ENCODE data around the gene ASAP3.

DNA sequence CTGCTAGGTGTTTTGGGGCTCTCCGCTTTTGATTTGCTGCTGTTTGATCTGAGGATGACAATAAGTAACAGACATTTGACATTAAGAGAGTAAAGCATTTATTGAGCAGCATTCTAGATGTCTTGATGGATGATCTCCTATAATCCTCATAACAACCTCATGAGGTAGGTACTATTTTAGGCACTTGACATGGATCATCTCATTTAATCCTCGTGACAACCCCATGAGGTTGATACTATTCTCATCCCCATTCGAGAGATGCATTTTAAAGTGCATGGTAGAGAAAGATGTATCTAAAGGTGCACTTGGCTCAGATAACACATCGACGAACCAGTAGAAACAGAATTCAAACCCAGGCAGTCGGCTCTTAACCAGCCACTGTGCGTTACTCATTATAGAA lies 86.1 kb downstream of the ASAP3 start:
- TF ChIP-seq, protein P1, sequence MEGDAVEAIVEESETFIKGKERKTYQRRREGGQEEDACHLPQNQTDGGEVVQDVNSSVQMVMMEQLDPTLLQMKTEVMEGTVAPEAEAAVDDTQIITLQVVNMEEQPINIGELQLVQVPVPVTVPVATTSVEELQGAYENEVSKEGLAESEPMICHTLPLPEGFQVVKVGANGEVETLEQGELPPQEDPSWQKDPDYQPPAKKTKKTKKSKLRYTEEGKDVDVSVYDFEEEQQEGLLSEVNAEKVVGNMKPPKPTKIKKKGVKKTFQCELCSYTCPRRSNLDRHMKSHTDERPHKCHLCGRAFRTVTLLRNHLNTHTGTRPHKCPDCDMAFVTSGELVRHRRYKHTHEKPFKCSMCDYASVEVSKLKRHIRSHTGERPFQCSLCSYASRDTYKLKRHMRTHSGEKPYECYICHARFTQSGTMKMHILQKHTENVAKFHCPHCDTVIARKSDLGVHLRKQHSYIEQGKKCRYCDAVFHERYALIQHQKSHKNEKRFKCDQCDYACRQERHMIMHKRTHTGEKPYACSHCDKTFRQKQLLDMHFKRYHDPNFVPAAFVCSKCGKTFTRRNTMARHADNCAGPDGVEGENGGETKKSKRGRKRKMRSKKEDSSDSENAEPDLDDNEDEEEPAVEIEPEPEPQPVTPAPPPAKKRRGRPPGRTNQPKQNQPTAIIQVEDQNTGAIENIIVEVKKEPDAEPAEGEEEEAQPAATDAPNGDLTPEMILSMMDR (CRISPR knock-in tag; IDR thresholded peaks at IDR 0.05), result no peak
- no peak for TF ChIP-seq POLR2A (IDR thresholded peaks at IDR 0.05; ENCODE audit: insufficient read depth in 1 of 2, low read depth in 2 of 2, low read length in 2 of 2)
- no peak for TF ChIP-seq HMG20A (CRISPR knock-in tag; IDR thresholded peaks at IDR 0.05; ENCODE audit: borderline replicate concordance)
- TF ChIP-seq ZNF296 (CRISPR knock-in tag; conservative IDR thresholded peaks at IDR 0.05), result no peak
- TF ChIP-seq WIZ (CRISPR knock-in tag; IDR thresholded peaks at IDR 0.05), result no peak
- no peak for TF ChIP-seq FOXA1 (IDR thresholded peaks at IDR 0.05)
- TF ChIP-seq FOXA1 (CRISPR knock-in tag; IDR thresholded peaks at IDR 0.05), result no peak
- TF ChIP-seq ZNF547 (CRISPR knock-in tag; IDR thresholded peaks at IDR 0.05), result no peak
- TF ChIP-seq ETV6 (CRISPR knock-in tag; conservative IDR thresholded peaks at IDR 0.05), result no peak

Data from HepG2 (cell line).